Measurements from ENCODE around the gene CBLC.
A peak's percentile ranks its signal among the peaks of the same experiment; 100 is the strongest.

CBLC gene

DNA sequence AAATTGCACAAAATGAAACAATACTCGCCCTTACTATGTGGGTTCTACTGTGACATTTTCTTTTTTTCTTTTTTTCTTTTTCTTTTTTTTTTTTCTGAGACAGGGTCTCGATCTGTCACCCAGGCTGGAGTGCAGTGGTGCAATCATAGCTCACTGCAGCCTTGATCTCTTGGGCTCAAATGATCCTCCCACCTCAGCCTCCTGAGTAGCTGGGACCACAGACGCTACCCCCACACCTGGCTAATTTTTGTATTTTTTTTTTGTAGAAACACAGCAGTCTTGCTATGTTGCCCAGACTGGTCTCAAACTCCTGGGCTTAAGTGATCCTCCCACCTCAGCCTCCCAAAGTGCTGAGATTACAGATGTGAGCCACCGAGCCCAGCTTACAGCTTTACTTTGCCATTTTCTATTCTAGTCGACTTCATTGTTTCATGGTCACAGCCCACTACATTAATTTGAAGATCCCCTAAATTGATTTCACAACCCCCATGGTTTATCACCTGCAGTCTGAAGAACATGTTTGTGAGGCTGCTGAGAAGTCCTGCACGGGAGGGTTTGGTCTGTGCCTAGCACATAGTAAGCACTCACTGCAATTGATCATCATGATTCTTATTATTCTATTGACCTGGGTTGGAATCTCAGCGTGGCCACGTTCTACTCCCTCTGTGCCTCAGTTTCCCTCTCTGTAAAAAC lies 25.4 kb upstream of the CBLC start:
- no peak overlapping the region for H3K4me3 ChIP-seq (ENCODE audit: low read length)
- TF ChIP-seq, protein P1, sequence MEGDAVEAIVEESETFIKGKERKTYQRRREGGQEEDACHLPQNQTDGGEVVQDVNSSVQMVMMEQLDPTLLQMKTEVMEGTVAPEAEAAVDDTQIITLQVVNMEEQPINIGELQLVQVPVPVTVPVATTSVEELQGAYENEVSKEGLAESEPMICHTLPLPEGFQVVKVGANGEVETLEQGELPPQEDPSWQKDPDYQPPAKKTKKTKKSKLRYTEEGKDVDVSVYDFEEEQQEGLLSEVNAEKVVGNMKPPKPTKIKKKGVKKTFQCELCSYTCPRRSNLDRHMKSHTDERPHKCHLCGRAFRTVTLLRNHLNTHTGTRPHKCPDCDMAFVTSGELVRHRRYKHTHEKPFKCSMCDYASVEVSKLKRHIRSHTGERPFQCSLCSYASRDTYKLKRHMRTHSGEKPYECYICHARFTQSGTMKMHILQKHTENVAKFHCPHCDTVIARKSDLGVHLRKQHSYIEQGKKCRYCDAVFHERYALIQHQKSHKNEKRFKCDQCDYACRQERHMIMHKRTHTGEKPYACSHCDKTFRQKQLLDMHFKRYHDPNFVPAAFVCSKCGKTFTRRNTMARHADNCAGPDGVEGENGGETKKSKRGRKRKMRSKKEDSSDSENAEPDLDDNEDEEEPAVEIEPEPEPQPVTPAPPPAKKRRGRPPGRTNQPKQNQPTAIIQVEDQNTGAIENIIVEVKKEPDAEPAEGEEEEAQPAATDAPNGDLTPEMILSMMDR (IDR thresholded peaks at IDR 0.05; ENCODE audit: insufficient read depth, low read depth, low read length, missing control alignments), result no peak
- DNase-seq (ENCODE audit: low read depth), result no peak

DNA sequence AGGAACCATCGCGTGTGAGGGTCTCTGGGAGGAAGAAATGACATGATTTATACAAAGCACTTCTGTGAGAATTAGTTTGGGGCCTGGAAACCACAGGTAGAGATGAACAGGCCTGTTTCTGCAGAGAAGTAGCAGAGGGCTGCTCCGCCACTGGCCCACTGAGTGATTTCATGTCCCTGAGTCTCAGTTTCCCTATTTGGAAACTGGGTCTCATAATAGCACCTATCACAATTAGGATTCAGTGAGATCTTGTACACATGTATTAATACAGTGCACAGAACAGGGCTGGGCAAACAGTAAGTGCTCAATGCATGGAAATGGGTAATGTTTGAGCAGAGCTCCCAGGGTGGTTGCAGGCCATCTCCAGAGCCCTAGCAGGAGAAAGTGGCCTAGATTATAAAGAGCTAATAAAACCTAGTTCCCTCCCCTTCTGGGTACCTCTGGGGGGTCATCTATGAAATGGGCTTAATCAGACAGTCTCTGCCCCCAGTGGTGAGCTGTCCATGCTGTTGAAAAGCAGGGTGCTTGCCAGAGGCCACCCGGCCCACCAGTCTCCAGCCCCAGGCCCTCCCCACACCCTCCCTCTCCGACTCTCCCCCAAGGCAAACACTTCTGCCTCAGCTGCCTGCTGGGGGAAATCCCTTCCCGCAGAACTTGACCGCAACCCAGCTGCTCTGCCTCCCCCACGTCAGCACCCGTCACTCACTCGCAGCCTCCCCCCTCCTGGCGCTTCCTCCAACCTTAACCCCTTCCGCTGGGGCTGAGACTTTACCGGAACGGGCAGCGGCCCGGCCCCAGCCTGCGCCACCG lies 24.7 kb upstream of the CBLC start:
- TF ChIP-seq, protein P1 (IDR thresholded peaks at IDR 0.05; ENCODE audit: insufficient read depth, low read depth, low read length, missing control alignments), result no peak
- peak overlapping the region; percentile 7 for H3K4me3 ChIP-seq (ENCODE audit: low read length)
- DNase-seq (ENCODE audit: low read depth), result peak; percentile 93

DNA sequence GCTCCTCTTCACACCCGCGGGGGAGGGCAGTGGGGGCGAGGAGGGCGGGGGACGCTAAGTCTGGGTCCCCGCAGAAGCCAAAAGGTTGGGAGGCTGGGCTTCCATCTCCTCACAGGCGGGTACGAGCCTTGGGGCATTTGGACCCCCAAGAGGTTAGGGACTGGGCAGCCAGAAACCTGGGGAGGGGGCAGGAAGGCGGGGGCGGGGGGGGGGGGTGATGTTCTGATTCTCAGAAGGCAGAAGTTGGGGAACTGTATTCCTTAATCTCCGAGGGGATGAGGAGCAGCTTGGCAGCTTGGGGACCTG lies 24.1 kb upstream of the CBLC start:
- TF ChIP-seq, protein P1 (IDR thresholded peaks at IDR 0.05; ENCODE audit: insufficient read depth, low read depth, low read length, missing control alignments), result no peak
- no peak for DNase-seq (ENCODE audit: low read depth)
- peak overlapping the region; percentile 7 for H3K4me3 ChIP-seq (ENCODE audit: low read length)

DNA sequence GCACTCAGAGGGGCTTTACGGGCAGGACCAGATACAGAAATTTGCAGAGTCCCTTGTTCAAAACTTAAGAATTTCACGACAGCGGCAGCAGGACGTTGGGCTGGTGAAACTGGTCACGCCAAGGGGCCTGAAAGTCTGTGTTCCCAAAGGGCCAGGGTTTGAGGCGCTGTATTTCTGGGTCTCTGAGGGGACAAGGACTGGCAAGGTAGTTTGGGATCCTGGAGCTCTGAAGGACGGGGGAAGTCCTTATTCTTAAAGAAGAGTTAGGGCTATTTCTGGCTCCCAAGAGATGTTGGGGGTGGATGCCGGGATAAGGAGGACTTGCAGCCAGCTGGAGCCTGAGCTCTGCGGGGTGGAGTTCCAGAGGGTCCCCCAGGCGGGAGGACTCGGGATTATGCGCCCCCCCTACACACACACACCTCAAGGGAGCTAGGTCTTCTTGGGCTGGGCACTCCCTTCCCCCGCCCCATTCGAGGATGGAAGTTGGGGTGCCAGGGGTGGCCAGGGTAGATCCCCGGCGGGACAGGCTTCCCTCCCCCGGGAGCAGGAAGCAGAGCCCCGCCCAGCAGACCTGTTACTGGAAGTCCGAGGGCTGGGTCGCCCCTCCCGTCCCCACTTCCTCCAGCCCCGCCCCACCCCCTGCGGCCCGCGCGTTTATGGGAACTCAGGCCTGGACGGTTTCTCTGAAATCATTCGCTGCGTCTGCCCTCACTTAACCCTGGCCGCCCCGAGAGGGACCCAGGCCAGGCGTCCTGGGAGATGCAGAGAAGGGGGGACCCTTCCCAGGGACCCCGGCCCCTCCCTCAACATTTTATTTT lies 23.5 kb upstream of the CBLC start:
- peak overlapping the region; percentile 19 for H3K4me3 ChIP-seq (ENCODE audit: low read length)
- TF ChIP-seq, protein P1 (IDR thresholded peaks at IDR 0.05; ENCODE audit: insufficient read depth, low read depth, low read length, missing control alignments), result no peak
- peak; percentile 75 for DNase-seq (ENCODE audit: low read depth)

DNA sequence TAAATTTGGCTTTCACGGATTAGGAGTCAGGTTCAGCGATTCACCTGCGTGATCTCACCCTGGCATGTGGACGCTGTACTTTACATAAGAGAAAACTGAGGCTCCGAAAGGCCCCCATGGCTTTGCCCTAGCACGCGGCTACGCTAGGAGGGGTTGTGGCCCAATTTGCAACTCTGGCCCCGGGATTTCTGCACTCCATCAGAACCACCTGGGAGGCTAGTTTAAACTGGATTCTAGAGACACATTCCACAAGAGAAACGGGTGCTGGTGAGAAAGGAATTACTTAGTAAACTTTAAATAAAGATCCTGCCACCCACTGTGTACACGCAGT lies 23.0 kb upstream of the CBLC start:
- DNase-seq (ENCODE audit: low read depth), result no peak
- TF ChIP-seq, protein P1 (IDR thresholded peaks at IDR 0.05; ENCODE audit: insufficient read depth, low read depth, low read length, missing control alignments), result no peak
- H3K4me3 ChIP-seq (ENCODE audit: low read length), result no peak overlapping the region

DNA sequence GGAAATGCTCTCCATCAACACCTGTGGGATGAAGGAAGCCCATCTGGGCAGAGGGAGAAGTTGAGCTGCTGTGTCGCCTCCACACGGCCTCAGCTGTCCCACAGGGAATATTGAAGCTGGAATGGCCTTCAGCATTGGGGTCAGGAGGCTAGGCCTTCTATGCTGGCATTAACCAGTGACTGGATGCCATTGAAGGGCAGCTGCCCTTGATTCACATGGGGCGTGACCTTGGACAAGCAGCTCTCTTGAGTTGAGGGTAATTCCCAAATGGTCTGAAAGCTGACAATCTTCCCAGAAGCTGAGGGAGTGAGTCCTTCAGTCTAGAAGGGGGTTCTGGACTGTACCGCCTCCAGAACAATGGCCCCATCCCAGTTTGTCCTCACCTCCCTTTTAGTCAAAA lies 22.5 kb upstream of the CBLC start:
- TF ChIP-seq, protein P1 (IDR thresholded peaks at IDR 0.05; ENCODE audit: insufficient read depth, low read depth, low read length, missing control alignments), result no peak
- H3K4me3 ChIP-seq (ENCODE audit: low read length), result no peak overlapping the region
- DNase-seq (ENCODE audit: low read depth), result no peak

All from epithelial cell of esophagus (primary cell).